Mesothelial cell of epicardium (in vitro differentiated cells): ENCODE measurements around the gene CBX2. TPM values are rescaled to one million over a fixed set of nuclear protein-coding genes. Genes with fewer than 3 reads are reported as not detected.

Source experiments
- DNase-seq, 2 experiments: peaks; one replicate each; pipeline ENCODE4 v3.0.0; 2021; ENCODE audit warnings: low spot score in 2 of 2; ENCODE audit not compliant: unreplicated experiment in 2 of 2
- H3K27ac Mint-ChIP-seq: 2 replicates; pipeline ENCODE4 v1.8.0; 2021; ENCODE audit warnings: mixed read lengths
- H3K27me3 Mint-ChIP-seq: 2 replicates; pipeline ENCODE4 v1.8.0; 2021; ENCODE audit warnings: low read depth, mixed read lengths
- H3K36me3 Mint-ChIP-seq: 2 replicates; pipeline ENCODE4 v1.8.0; 2021; ENCODE audit warnings: mixed read lengths
- H3K4me1 Mint-ChIP-seq: 2 replicates; pipeline ENCODE4 v1.8.0; 2021; ENCODE audit warnings: mixed read lengths
- H3K4me3 Mint-ChIP-seq: 2 replicates; pipeline ENCODE4 v1.8.0; 2021; ENCODE audit warnings: mild to moderate bottlenecking, moderate library complexity, mixed read lengths
- H3K9me3 Mint-ChIP-seq: 2 replicates; pipeline ENCODE4 v1.8.0; 2021; ENCODE audit warnings: mixed read lengths
- CTCF ChIP-seq: fragments of 200-600 bp; sonication (generic); IDR thresholded peaks from one replicate; pipeline ENCODE4 v1.5.0; 2021; ENCODE audit warnings: antibody characterized with exemption; ENCODE audit not compliant: unreplicated experiment
- total RNA-seq: library from RNA; stranded (reverse); gene quantifications from 3 replicates; pipeline ENCODE4 v1.2.1, GENCODE V29; 2021

The CBX2 gene
- total RNA-seq, 1 donor from 2014 or later, result 49.7 TPM

GRCh38 chr17:79730769-79731483 lies 47.0 kb upstream of the CBX2 start, which contains the start of gene ENPP7:
TSS of gene ENPP7 (plus strand) at chr17:79730943. CDS start at chr17:79731140, 197 bp downstream.
- TF ChIP-seq CTCF, result no peak
- H3K27me3 Mint-ChIP-seq, result peaks cover 7% of the 10 kb centered on the region
- H3K4me3 Mint-ChIP-seq, result no peak within 1 kb of the TSS
- H3K27ac Mint-ChIP-seq, result no peak within 1 kb of the TSS
- H3K9me3 Mint-ChIP-seq, result no peaks in the 10 kb centered on the region
- H3K36me3 Mint-ChIP-seq, result no peaks in the 10 kb centered on the region
- peaks cover 6% of the 10 kb centered on the region for H3K4me1 Mint-ChIP-seq
- no peak for DNase-seq

DNA sequence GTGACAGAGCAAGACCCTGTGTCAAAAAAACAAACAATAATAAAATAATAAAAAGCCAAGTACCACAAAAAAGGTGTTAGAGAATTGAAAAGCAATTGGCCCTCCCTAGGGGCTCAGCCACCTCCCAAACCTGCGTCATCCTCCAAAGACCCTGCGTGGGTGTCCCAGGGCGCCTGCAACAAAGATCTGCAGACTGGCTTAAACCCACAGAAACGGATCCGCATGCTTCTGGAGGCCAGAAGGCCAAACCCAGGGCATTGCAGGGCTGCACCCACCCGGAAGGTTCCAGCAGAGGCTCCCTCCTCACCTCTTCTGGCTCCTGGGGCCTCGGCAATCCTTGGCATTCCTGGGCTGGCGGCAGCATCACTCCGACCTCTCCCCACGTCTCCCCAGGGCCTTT lies 45.7 kb upstream of the CBX2 start:
- Mint-ChIP-seq H3K4me1 (peaks cover 6% of the 10 kb centered on the region), H3K9me3 (no peaks in the 10 kb centered on the region), H3K27ac (no peak overlapping the region), H3K4me3 (no peak overlapping the region), H3K36me3 (no peaks in the 10 kb centered on the region), H3K27me3 (peaks cover 4% of the 10 kb centered on the region)
- DNase-seq, result no peak
- no peak for TF ChIP-seq CTCF

GRCh38 chr17:79732804-79733691 lies 44.9 kb upstream of the CBX2 start:
- Mint-ChIP-seq H3K27me3 (peaks cover 4% of the 10 kb centered on the region), H3K9me3 (no peaks in the 10 kb centered on the region), H3K4me3 (no peak overlapping the region), H3K4me1 (peaks cover 6% of the 10 kb centered on the region), H3K27ac (no peak overlapping the region), H3K36me3 (no peaks in the 10 kb centered on the region)
- DNase-seq, result no peak
- no peak for TF ChIP-seq CTCF

GRCh38 chr17:79733692-79734070 lies 44.3 kb upstream of the CBX2 start:
- H3K4me3 Mint-ChIP-seq, result no peak overlapping the region
- DNase-seq, result no peak
- H3K27ac Mint-ChIP-seq, result no peak overlapping the region
- no peak for TF ChIP-seq CTCF
- H3K9me3 Mint-ChIP-seq, result no peaks in the 10 kb centered on the region
- no peaks in the 10 kb centered on the region for H3K36me3 Mint-ChIP-seq
- H3K4me1 Mint-ChIP-seq, result peaks cover under 1% of the 10 kb centered on the region
- H3K27me3 Mint-ChIP-seq, result peaks cover 6% of the 10 kb centered on the region

DNA sequence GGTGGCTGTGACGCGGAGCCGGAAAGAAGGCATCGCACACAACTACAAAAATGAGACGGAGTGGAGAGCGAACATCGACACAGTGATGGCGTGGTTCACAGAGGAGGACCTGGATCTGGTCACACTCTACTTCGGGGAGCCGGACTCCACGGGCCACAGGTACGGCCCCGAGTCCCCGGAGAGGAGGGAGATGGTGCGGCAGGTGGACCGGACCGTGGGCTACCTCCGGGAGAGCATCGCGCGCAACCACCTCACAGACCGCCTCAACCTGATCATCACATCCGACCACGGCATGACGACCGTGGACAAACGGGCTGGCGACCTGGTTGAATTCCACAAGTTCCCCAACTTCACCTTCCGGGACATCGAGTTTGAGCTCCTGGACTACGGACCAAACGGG lies 42.9 kb upstream of the CBX2 start:
- Mint-ChIP-seq H3K36me3 (no peaks in the 10 kb centered on the region), H3K27ac (no peak overlapping the region), H3K4me3 (no peak overlapping the region), H3K27me3 (peaks cover 14% of the 10 kb centered on the region), H3K4me1 (peaks cover 14% of the 10 kb centered on the region), H3K9me3 (no peaks in the 10 kb centered on the region)
- TF ChIP-seq CTCF, result no peak
- no peak for DNase-seq
